Ishikawa (cell line): Measurements from ENCODE around the gene PRICKLE3.

Source experiments
- CREB1 ChIP-seq: IDR thresholded peaks from 2 replicates; pipeline ENCODE4 v1.6.1; 2012; ENCODE audit warnings: low read depth
- EGR1 ChIP-seq: IDR thresholded peaks from 2 replicates; pipeline ENCODE4 v1.6.1; 2012
- EP300 ChIP-seq: IDR thresholded peaks from 2 replicates; pipeline ENCODE4 v1.6.1; 2012; ENCODE audit warnings: borderline replicate concordance
- FOXM1 ChIP-seq: IDR thresholded peaks from 2 replicates; pipeline ENCODE4 v1.6.1; 2012; ENCODE audit warnings: low read depth, borderline replicate concordance
- RAD21 ChIP-seq: IDR thresholded peaks from 2 replicates; pipeline ENCODE4 v1.6.1; 2012; ENCODE audit warnings: low read depth
- TAF1 ChIP-seq: IDR thresholded peaks from 2 replicates; pipeline ENCODE4 v1.6.1; 2012; ENCODE audit warnings: low read depth, mild to moderate bottlenecking
- TCF12 ChIP-seq: IDR thresholded peaks from 2 replicates; pipeline ENCODE4 v1.6.1; 2012; ENCODE audit warnings: low read depth
- TF ChIP-seq, protein P1 (sequence below): IDR thresholded peaks from 2 replicates; pipeline ENCODE4 v1.6.1; 2012
- TF ChIP-seq, protein P2 (sequence below): IDR thresholded peaks from 2 replicates; pipeline ENCODE4 v1.6.1; 2012; ENCODE audit warnings: low read depth, mild to moderate bottlenecking

DNA sequence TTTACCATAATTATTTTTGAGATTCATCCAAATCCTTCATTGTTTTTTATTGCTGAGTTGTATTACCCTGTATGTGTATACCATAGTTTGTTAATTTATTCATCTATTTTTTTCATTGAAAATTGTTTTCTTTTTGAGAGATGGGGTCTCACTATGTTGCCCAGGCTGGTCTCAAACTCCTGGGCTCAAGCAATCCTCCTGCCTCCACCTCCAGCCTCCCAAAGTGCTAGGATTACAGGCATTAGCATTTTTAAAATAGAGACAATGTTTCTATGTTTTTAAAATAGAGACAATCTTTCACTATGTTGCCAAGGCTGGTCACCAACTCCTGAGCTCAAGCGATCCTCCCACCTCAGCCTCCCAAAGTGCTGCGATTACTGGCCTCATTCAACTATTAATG lies 25.3 kb downstream of the PRICKLE3 start:
- TF ChIP-seq FOXM1 (no peak), EP300 (no peak), EGR1 (no peak), TAF1 (no peak), TCF12 (no peak), CREB1 (no peak), RAD21 (no peak)
- TF ChIP-seq, protein P1, sequence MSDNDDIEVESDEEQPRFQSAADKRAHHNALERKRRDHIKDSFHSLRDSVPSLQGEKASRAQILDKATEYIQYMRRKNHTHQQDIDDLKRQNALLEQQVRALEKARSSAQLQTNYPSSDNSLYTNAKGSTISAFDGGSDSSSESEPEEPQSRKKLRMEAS = no peak
- TF ChIP-seq, protein P2, sequence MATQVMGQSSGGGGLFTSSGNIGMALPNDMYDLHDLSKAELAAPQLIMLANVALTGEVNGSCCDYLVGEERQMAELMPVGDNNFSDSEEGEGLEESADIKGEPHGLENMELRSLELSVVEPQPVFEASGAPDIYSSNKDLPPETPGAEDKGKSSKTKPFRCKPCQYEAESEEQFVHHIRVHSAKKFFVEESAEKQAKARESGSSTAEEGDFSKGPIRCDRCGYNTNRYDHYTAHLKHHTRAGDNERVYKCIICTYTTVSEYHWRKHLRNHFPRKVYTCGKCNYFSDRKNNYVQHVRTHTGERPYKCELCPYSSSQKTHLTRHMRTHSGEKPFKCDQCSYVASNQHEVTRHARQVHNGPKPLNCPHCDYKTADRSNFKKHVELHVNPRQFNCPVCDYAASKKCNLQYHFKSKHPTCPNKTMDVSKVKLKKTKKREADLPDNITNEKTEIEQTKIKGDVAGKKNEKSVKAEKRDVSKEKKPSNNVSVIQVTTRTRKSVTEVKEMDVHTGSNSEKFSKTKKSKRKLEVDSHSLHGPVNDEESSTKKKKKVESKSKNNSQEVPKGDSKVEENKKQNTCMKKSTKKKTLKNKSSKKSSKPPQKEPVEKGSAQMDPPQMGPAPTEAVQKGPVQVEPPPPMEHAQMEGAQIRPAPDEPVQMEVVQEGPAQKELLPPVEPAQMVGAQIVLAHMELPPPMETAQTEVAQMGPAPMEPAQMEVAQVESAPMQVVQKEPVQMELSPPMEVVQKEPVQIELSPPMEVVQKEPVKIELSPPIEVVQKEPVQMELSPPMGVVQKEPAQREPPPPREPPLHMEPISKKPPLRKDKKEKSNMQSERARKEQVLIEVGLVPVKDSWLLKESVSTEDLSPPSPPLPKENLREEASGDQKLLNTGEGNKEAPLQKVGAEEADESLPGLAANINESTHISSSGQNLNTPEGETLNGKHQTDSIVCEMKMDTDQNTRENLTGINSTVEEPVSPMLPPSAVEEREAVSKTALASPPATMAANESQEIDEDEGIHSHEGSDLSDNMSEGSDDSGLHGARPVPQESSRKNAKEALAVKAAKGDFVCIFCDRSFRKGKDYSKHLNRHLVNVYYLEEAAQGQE = no peak
